K562 (cell line): ENCODE measurements around the gene TMEM205. TPM values are rescaled to one million over a fixed set of nuclear protein-coding genes. Genes with fewer than 3 reads are reported as not detected.

Experiments
- CUX1 ChIP-seq: fragments of 200-800 bp; sonication (Bioruptor generic); IDR thresholded peaks from 2 replicates; pipeline ENCODE4 v1.6.1; 2016; ENCODE audit warnings: missing genetic modification characterization, missing compliant biosample characterization
- PATZ1 ChIP-seq: fragments of 250-450 bp; sonication (Bioruptor Pico); IDR thresholded peaks from 2 replicates; pipeline ENCODE4 v1.5.0; 2020; ENCODE audit warnings: mild to moderate bottlenecking, borderline replicate concordance
- REST ChIP-seq, 2 experiments: fragments of 450-650 bp; formaldehyde crosslinking in 1 of 2; IDR thresholded peaks; 2 replicates each; pipeline versions ENCODE4 v1.4.0 to v1.6.1; 2014 to 2020; ENCODE audit warnings: mild to moderate bottlenecking in 2 of 2, borderline replicate concordance in 1 of 2, low read depth in 1 of 2
- SRSF1 ChIP-seq: fragments of 200-400 bp; formaldehyde crosslinking; IDR thresholded peaks from 2 replicates; pipeline ENCODE4 v1.6.1; 2017; ENCODE audit warnings: mild to moderate bottlenecking, low read depth, low read length, moderate library complexity
- USF2 ChIP-seq: sonication (generic); formaldehyde crosslinking; IDR thresholded peaks from 2 replicates; pipeline ENCODE4 v1.5.0; 2020; ENCODE audit warnings: missing genetic modification reagents
- ZNF518B ChIP-seq: fragments of 250-450 bp; sonication (Bioruptor Pico); IDR thresholded peaks from 2 replicates; pipeline ENCODE4 v1.5.0; 2021; ENCODE audit warnings: mild to moderate bottlenecking, moderate library complexity
- polyA plus RNA-seq, 8 experiments: library from polyadenylated mRNA; depleted of rRNA in 4 of 8; stranded (reverse) in 5 of 8; unstranded in 3 of 8; fragments of >200 nt; fragmentation: Nextera tagmentation in 2 of 8; fragmentation: Illumina TruSeq in 1 of 8; extraction: Ambion mirVana in 2 of 8; extraction: Trizol in 1 of 8; gene quantifications; 2 replicates each; pipeline versions ENCODE4 v1.2.1 to v1.2.3, GENCODE V29; 2011 to 2014; ENCODE audit warnings: inconsistent platforms in 1 of 8, missing spikeins in 1 of 8
- total RNA-seq, 7 experiments: library from RNA; depleted of rRNA in 6 of 7; stranded (reverse); fragments of >200 nt in 6 of 7; fragmentation: Illumina TruSeq in 2 of 7; extraction: Trizol in 2 of 7; gene quantifications; 2 replicates each; pipeline versions ENCODE4 v1.2.1 to v1.2.3, GENCODE V29; 2011 to 2021; ENCODE audit warnings: low replicate concordance in 1 of 7

Gene TMEM205
- total and polyA plus RNA-seq, 9 of the 15 experiments (the other 6 are each of a cell fraction or from before 2014, with no cell fraction given), result 21.3 to 81.5 (median 44.1) TPM

- TF ChIP-seq REST (IDR thresholded peaks at IDR 0.05; ENCODE audit: borderline replicate concordance), result peak; percentile 45; the same call in 1 of the 2 replicates
- TF ChIP-seq REST (CRISPR knock-in tag; IDR thresholded peaks at IDR 0.05; ENCODE audit: low read depth), result 0 out of 2 replicates have a peak, but pooled peaks have one; percentile 51
- TF ChIP-seq SRSF1, result no peak
- no peak for TF ChIP-seq CUX1 (CRISPR knock-in tag)
- no peak for TF ChIP-seq ZNF518B (CRISPR knock-in tag)
- peak; percentile 92 for TF ChIP-seq USF2 (CRISPR knock-in tag)
- no peak for TF ChIP-seq PATZ1
Measured at GRCh38 chr19:11377237-11377636, 31.2 kb upstream of the TMEM205 start (continued).
